Measurements from ENCODE around the gene TRIO.

Gene TRIO

GRCh38 chr5:14453481-14453880, 310.3 kb downstream of the TRIO start:
- DNase-seq (ENCODE audit: low read depth in 2 of 2) = no peak

DNA sequence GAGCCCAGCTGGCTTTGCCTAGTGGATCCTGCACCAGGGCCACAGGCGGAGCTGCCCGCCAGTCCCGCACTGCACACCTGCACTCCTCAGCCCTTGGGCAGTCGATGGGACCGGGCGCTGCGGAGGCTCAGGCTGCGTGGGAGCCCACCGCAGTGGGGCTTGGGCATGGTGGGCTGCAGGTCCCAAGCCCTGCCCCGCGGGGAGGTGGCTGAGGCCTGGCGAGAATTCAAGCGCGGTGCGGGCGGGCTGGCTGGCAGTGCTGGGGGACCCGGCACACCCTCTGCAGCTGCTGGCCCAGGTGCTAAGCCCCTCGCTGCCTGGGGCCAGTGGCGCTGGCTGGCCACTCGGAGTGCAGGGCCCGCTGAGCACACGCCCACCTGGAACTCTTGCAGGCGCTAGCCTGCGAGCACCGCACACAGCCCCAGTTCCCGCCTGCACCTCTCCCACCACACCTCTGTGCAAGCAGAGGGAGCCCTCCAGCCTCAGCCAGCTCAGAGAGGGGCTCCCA, 312.7 kb downstream of the TRIO start:
- DNase-seq (ENCODE audit: low read depth in 2 of 2) = no peak

- DNase-seq (ENCODE audit: low read depth in 2 of 2) = no peak
Measured at GRCh38 chr5:14457476-14457875, 314.3 kb downstream of the TRIO start.

GRCh38 chr5:14458414-14458813, 315.3 kb downstream of the TRIO start:
- DNase-seq (ENCODE audit: low read depth in 2 of 2) = no peak

DNA sequence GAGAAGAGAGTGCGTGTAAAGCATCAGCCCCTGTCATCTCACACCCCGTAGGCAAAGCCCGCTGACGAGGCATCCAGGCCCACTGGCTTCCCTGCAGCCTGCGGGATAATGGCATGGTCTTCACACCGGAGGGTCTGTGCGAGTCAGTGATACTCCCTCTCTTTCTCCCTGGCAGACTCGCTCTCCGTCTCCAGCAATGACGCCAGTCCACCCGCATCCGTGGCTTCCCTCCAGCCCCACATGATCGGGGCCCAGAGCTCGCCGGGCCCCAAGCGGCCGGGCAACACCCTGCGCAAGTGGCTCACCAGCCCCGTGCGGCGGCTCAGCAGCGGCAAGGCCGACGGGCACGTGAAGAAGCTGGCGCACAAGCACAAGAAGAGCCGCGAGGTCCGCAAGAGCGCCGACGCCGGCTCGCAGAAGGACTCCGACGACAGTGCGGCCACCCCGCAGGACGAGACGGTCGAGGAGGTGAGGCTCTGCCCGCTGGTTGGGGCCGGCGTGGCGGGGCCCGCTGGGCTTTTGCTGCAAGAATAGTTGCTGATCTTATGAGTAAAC, 317.8 kb downstream of the TRIO start:
- DNase-seq (ENCODE audit: low read depth in 2 of 2) = no peak

DNA sequence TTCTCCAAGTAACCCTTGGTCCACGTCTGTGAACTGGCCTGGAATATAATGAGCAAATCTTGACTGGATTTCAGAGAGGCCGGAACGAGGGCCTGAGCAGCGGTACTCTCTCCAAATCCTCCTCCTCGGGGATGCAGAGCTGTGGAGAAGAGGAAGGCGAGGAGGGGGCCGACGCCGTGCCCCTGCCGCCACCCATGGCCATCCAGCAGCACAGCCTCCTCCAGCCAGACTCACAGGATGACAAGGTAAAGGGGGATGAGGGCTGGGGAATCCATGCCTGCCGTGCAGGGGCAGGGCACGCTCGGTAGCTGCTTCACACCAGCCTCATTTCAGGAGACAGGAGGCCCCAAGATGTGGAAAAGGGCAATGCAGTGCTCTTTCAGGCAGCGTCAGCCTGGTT, 319.5 kb downstream of the TRIO start:
- DNase-seq (ENCODE audit: low read depth in 2 of 2) = no peak

DNA sequence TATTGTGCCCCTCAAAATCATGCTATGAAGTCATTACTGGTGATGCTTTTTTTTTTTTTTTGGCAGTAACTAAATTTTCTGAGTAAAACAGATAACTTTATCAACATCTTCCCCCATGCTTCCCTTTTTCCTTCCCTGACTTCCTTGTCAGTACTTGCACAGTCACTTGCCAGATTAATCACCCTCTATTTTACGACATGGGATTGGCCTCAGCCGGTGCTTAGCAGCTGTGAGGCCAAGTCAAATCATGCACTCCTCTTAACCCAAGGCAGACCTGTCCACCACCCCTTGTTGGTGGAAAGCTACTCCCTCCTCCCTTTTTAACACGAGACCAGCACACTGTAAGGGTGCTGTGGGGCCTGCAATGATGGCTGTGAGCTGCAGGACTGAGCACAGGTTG, 320.5 kb downstream of the TRIO start:
- DNase-seq (ENCODE audit: low read depth in 2 of 2) = peak in 1 of 2 experiments; percentile 21

DNA sequence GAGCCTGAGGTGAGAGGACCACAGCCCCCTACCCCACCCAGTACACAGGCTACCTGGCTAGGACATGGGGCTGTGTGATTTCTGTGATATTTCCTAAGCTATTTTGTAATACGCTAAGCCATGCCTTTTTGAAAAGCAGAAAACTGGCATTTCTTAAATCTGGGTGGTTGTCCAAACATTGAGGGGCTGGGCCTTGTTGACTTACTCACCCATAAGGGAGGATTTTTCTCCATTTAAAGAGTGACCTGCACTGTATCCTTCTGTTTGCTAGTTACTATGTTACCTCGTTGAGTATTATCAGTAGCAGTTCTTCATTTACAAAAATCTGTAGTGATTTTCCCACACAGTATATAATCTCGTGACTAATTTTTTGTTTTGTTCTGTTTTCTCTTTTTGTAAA, 321.0 kb downstream of the TRIO start:
- no peak for DNase-seq (ENCODE audit: low read depth in 2 of 2)

GRCh38 chr5:14464671-14465070, 321.5 kb downstream of the TRIO start:
- no peak for DNase-seq (ENCODE audit: low read depth in 2 of 2)

DNA sequence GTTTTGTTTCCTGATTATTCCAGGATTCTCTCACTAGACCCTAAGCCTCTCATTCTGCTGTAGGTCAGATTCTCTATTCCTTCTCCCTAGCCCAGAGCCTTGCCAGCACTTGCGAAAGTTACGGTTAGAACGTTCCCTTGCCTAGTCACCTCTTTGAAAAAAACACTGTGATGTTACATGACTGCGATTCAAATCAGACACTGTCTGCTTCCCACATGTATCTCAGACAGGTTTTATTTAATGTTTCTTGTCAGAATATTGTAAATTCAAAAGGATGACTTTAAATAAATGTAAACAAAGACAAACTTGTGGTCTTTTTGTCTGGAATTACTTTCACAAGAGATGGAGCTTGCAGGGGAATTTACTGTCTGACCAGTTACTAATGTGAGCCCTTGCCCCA, 322.0 kb downstream of the TRIO start:
- peak; percentile 82 to 86 for DNase-seq (ENCODE audit: low read depth in 2 of 2)

DNA sequence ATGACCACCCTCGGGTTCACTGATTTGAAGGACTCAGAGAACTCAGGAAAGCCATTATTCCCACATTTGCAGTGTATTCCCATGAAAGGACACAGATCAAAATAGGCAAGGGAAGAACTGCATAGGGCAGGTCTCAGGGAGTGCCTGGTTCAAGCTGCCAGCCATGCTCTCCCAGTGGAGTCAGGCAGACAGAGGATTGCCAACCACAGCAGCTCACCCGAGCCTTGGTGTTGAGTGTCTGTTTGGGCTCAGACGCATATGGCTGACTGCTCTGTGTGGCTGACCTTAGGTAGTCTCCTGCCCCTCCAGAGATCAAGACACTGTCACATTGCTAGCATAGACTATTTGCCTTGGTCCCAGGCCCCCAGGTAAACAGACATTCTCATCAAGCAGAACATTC, 322.6 kb downstream of the TRIO start:
- no peak for DNase-seq (ENCODE audit: low read depth in 2 of 2)

DNA sequence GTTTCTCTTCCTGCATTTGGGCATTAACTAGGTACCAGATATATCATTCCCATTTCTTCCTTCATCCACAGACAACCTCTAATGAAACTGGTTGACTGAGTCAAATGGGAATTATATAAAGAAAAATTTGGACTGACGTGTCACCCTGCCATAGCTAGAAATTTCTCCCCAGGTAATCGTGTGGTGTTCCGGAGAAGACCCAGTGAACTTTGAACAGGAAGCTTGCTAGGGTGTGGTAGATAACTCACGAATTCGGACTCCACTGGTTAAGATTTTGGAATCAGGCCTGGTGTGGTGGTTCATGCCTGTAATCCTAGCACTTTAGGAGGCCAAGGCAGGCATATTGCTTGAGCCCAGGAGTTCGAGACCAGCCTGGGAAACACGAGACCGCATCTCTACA, 324.1 kb downstream of the TRIO start:
- DNase-seq (ENCODE audit: low read depth in 2 of 2) = no peak

DNA sequence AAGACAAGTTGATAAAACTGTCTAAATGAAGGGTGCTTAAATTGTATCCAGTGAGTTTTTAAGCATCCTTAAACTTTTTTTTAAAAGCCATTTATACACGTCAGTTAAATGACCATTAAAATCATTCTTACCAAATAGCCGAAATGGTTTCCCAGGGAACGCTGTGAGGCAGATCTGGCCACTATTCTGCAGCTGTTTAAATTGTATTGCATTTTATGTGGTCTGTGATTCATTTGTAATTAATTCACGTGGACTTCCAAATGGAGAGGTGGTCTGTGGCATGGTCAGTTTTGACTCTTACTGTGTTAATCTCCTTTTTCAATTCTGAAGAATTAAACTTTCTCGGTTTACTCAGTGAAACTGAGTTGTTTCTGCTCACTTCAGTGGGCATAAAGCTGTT, 324.7 kb downstream of the TRIO start:
- DNase-seq (ENCODE audit: low read depth in 2 of 2) = no peak

- no peak for DNase-seq (ENCODE audit: low read depth in 2 of 2)
Measured at GRCh38 chr5:14469551-14470377, 326.6 kb downstream of the TRIO start.

DNA sequence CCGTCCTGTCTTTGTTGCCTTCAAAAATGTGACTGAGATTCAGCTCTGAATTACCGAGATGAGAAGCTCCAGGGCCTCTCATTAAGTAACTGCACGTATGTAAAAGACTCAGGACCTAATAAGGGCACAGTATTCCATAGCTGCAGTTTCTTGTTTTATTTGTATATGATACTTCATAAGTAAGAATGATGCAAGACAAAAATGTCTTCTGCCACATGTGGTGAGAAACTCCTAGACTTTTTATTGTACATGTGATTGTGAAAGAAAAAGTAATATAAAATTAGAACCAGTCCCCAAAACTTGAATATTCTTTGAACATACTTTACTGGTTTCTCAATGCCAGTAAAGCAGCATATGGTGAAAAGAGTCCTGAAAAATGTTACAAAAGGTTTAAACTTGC, 328.4 kb downstream of the TRIO start:
- DNase-seq (ENCODE audit: low read depth in 2 of 2) = peak; percentile 89

DNA sequence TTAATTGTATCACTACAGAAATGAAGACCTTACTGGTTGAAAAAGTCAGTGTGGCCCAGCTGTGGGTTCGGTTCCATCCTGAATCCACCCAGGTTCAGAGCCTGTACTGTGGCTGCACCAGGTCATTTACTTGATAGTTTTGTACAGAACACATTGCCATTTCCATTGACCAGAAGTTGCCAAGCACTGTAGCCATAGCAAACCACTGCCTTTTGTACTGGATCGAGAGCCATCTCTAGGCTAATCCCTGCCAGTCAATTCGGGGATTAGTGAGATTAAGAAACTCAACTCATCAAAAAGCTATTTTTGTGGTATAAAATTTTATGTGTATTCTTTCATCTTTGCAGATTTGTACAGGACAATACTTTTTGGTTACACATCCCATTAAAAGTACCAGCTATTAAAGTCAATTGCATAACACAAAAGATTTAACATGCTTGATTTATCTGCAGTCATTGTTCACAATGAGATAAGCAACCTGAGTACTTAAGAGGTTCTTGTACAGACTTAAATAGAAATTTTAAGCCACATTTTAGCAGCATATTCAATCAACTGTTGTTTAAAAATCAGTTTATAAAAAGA, 329.9 kb downstream of the TRIO start:
- no peak for DNase-seq (ENCODE audit: low read depth in 2 of 2)

DNA sequence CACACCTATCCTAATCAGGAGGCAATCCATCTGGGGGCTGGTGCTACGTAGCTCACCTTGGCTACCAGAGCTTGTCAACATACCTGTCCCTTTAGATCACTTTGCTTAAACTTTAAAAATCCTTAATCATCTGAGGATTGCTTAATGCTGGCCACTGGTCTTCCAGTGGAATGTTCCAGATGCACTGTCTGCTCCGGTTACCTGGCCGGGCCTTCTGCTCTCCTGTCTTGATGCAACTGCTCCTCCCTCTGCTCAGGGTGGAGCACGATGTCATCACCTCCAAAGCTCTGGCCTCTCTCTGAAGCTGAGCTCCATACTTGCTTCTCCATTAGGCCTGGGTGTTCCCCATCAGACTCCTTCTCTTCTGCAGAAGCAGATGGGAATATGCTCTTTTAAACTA, 331.9 kb downstream of the TRIO start:
- no peak for DNase-seq (ENCODE audit: low read depth in 2 of 2)

- no peak for DNase-seq (ENCODE audit: low read depth in 2 of 2)
Measured at GRCh38 chr5:14476786-14477435, 333.8 kb downstream of the TRIO start.

GRCh38 chr5:14479143-14479696, 336.1 kb downstream of the TRIO start:
- DNase-seq (ENCODE audit: low read depth in 2 of 2) = no peak

GRCh38 chr5:14481349-14481748, 338.2 kb downstream of the TRIO start:
- DNase-seq (ENCODE audit: low read depth in 2 of 2) = no peak

- no peak for DNase-seq (ENCODE audit: low read depth in 2 of 2)
Measured at GRCh38 chr5:14482085-14482484, 338.9 kb downstream of the TRIO start.

GRCh38 chr5:14483504-14484157, 340.5 kb downstream of the TRIO start:
- no peak for DNase-seq (ENCODE audit: low read depth in 2 of 2)

Measured in fibroblast of skin of left quadriceps (primary cell).